Measurements from ENCODE around the gene F2.

The F2 gene

DNA sequence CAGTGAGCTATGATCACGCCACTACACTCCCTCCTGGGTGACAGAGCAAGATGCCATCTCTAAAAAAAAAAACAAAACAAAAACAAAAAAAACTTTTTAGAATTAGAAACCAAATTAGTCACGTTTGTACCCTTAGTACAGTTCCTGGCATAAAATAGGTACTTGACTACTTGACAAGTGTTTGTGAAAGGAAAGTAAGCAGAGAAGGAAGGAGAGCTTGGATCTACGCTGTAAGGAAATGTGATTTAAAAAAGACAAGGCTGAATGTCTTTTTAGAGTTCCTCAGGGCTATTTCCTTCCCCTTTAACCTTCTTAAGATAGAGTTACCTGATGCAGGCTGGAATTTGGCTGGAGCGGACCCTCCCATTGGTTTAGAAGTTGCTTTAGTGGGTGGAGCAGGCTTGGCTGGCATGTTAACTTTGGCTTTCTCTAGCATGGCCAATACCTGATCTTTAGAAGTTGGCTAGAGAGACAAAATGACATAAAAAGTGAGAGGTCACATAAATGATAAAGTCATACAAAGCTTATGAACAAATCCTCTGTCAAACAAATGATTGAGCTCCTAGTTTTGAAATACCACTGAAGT is 50.7 kb downstream of the F2 start:
- Histone ChIP-seq H3K27ac (ENCODE audit: low read depth, low read length) (no peak overlapping the region), H3K9ac (ENCODE audit: low read length) (no peak overlapping the region), H3K36me3 (ENCODE audit: control insufficient read depth, insufficient read depth, low read length) (peaks cover 11% of the 10 kb centered on the region), H3K4me1 (ENCODE audit: control insufficient read depth, insufficient read depth, low read length) (no peaks in the 10 kb centered on the region), H3K27me3 (ENCODE audit: control insufficient read depth, insufficient read depth, low read length) (no peaks in the 10 kb centered on the region), H3K4me3 (ENCODE audit: low read length) (no peak overlapping the region)

DNA sequence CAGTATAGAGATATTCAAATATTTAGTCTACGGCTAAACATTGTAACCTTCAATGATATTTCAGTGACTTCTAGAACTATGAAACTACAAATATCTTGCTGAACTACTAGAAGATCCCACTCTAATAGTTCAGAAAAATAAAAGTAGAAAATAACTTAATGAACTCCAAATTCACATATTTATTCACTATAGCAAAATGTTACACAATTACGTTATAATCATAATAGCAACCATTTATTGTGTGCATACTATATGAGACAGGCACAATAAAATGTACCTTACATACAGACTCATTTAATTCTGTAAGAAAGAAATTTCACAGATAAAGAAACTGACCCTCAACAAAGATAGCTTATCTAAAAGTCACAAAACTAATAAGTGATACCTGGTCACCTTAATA is 57.9 kb downstream of the F2 start:
- Histone ChIP-seq H3K27me3 (ENCODE audit: control insufficient read depth, insufficient read depth, low read length) (no peaks in the 10 kb centered on the region), H3K4me1 (ENCODE audit: control insufficient read depth, insufficient read depth, low read length) (no peaks in the 10 kb centered on the region), H3K27ac (ENCODE audit: low read depth, low read length) (no peak overlapping the region), H3K9ac (ENCODE audit: low read length) (no peak overlapping the region), H3K4me3 (ENCODE audit: low read length) (no peak overlapping the region), H3K36me3 (ENCODE audit: control insufficient read depth, insufficient read depth, low read length) (peaks cover 20% of the 10 kb centered on the region)

DNA sequence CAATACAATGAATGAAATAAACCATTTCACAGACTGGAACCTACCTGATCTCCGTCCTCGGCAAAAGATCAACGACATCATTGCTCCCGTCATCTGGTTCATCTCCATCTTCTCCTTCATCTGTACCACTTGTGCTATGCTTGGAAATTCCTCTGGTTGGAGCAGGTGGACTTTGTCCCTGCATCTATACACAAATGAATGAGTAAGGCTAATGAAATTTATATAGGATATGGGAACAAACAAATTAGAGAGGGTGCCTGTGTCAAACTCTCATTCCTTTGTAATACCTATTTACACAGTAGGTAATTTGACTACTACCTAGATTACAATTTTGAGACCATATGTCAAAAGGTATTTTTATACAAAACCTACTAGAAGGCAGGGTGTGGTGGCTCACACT is 59.4 kb downstream of the F2 start:
- peaks cover 22% of the 10 kb centered on the region for H3K36me3 ChIP-seq (ENCODE audit: control insufficient read depth, insufficient read depth, low read length)
- H3K9ac ChIP-seq (ENCODE audit: low read length): no peak overlapping the region
- H3K4me3 ChIP-seq (ENCODE audit: low read length): no peak overlapping the region
- no peaks in the 10 kb centered on the region for H3K4me1 ChIP-seq (ENCODE audit: control insufficient read depth, insufficient read depth, low read length)
- H3K27ac ChIP-seq (ENCODE audit: low read depth, low read length): no peak overlapping the region
- H3K27me3 ChIP-seq (ENCODE audit: control insufficient read depth, insufficient read depth, low read length): no peaks in the 10 kb centered on the region

Measured in rectal smooth muscle tissue (tissue), 1 donor.